Measurements from ENCODE around the gene PARD3B.

DNA sequence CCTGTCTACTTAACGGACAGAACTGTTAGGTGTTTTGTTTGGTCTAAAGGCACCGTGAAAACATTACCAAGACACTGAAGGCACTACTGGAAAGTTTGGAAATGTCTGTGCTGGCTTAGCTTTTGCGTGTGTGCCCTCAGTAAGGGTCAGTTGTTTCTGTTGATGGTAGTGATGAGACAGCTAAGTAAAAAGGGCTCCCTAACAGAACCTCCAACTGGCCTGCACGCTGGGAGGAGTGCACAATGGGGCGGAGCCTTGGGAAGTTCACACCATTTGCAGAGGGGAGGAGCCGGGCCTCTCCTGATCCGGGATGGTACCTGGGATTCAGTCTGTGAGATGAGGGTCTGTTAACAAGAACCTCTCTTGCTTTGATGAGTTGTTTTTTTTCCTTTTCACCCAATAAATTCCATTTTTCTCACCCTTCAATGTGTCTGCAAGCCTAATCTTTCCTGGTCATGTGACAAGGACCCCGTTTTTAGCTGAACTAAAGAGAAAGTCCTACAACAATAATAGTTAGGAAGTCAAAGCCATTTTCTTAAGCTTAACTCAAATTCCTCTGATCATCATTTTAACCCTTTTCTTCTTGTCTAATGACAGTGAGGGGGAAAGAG, 368.7 kb downstream of the PARD3B start:
- TF ChIP-seq, protein P1, sequence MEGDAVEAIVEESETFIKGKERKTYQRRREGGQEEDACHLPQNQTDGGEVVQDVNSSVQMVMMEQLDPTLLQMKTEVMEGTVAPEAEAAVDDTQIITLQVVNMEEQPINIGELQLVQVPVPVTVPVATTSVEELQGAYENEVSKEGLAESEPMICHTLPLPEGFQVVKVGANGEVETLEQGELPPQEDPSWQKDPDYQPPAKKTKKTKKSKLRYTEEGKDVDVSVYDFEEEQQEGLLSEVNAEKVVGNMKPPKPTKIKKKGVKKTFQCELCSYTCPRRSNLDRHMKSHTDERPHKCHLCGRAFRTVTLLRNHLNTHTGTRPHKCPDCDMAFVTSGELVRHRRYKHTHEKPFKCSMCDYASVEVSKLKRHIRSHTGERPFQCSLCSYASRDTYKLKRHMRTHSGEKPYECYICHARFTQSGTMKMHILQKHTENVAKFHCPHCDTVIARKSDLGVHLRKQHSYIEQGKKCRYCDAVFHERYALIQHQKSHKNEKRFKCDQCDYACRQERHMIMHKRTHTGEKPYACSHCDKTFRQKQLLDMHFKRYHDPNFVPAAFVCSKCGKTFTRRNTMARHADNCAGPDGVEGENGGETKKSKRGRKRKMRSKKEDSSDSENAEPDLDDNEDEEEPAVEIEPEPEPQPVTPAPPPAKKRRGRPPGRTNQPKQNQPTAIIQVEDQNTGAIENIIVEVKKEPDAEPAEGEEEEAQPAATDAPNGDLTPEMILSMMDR (IDR thresholded peaks at IDR 0.05; ENCODE audit: borderline replicate concordance, extremely low read depth, low read length, poor library complexity, severe bottlenecking): no peak
- TF ChIP-seq EZH2 (IDR thresholded peaks at IDR 0.05; ENCODE audit: borderline replicate concordance, low read depth, low read length, severe bottlenecking): no peak

Measured in DND-41 (cell line).